Karpas-422 (cell line): ENCODE results near the gene AFF1. TPM values are rescaled to one million over a fixed set of nuclear protein-coding genes. Genes with fewer than 3 reads are reported as not detected.

ENCODE experiments used
- DNase-seq: peaks from one replicate; pipeline ENCODE4 v3.0.0-alpha.2; 2015
- H2AFZ ChIP-seq: fragments of 200-600 bp; sonication (generic); 2 replicates; pipeline ENCODE4 v1.6.1; 2014; ENCODE audit warnings: antibody characterized with exemption, low read length, mixed read lengths
- H3K27ac ChIP-seq: fragments of 200-600 bp; sonication (generic); 2 replicates; pipeline ENCODE4 v1.5.1; 2014; ENCODE audit warnings: mild to moderate bottlenecking, low read length, moderate library complexity
- H3K27me3 ChIP-seq: fragments of 200-600 bp; sonication (generic); 2 replicates; pipeline ENCODE4 v1.6.1; 2014; ENCODE audit warnings: low read length, mixed read lengths
- H3K36me3 ChIP-seq: fragments of 200-600 bp; sonication (generic); 2 replicates; pipeline ENCODE4 v1.6.1; 2014; ENCODE audit warnings: low read length, mixed read lengths; ENCODE audit not compliant: insufficient read depth
- H3K4me1 ChIP-seq: fragments of 200-600 bp; sonication (generic); 2 replicates; pipeline ENCODE4 v1.6.1; 2014; ENCODE audit warnings: mild to moderate bottlenecking, low read length, mixed read lengths
- H3K4me2 ChIP-seq: fragments of 200-600 bp; sonication (generic); 2 replicates; pipeline ENCODE4 v1.6.1; 2014; ENCODE audit warnings: low read length, low read depth, mild to moderate bottlenecking; ENCODE audit not compliant: poor library complexity, severe bottlenecking
- H3K4me3 ChIP-seq: fragments of 200-600 bp; sonication (generic); 2 replicates; pipeline ENCODE4 v1.5.1; 2014; ENCODE audit warnings: mild to moderate bottlenecking, antibody characterized with exemption, low read length, mixed read lengths
- H3K79me2 ChIP-seq: fragments of 200-600 bp; sonication (generic); 2 replicates; pipeline ENCODE4 v1.6.1; 2014; ENCODE audit warnings: mild to moderate bottlenecking, low read length, mixed read lengths
- H3K9ac ChIP-seq: fragments of 200-600 bp; sonication (generic); 2 replicates; pipeline ENCODE4 v1.6.0; 2014; ENCODE audit warnings: low read length
- H3K9me2 ChIP-seq: fragments of 200-600 bp; sonication (generic), shearing (Covaris generic); replicated peaks from 2 replicates; pipeline ENCODE4 v1.6.0; 2014; ENCODE audit warnings: mild to moderate bottlenecking, low read length, moderate library complexity; ENCODE audit not compliant: insufficient read depth
- H3K9me3 ChIP-seq: fragments of 300-700, 200-600 bp; sonication (generic); 2 replicates; pipeline ENCODE4 v1.6.1; 2014; ENCODE audit warnings: low read length, mixed read lengths
- H4K20me1 ChIP-seq: fragments of 200-600 bp; sonication (generic); 2 replicates; pipeline ENCODE4 v1.6.1; 2014; ENCODE audit warnings: mild to moderate bottlenecking, antibody characterized with exemption, low read length, low read depth; ENCODE audit not compliant: insufficient read depth
- total RNA-seq: library from RNA; depleted of rRNA; stranded (reverse); fragments of >200 nt; shearing (Covaris generic); gene quantifications from 2 replicates; pipeline ENCODE4 v1.2.3, GENCODE V29; 2014; ENCODE audit warnings: low replicate concordance

AFF1 gene
- total RNA-seq, 1 experiment from 2014 or later = 6.6 TPM

DNA sequence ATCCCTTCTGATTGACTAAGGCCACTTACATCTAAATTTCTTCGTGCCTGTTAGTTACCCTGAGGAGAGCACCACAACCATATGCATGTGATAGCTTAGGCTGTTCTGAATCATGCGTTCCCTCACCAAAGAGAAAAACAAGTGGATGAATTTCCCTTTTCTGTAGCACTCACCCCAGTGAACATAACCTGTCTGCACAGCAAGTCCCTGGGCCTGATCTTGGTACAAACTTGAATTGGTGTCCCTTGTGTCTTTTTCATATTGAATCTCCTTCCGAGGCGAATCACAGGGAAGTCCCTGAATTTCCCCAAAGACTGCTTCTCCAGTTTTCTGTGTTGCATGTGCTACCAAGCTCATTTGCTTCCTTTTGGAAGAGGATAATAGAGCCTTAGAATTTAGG, 185.2 kb downstream of the AFF1 start:
- Histone ChIP-seq H3K27ac (no peak overlapping the region), H3K9me3 (no peaks in the 10 kb centered on the region), H3K27me3 (no peaks in the 10 kb centered on the region), H3K4me3 (no peak overlapping the region), H2AFZ (no peak overlapping the region), H3K36me3 (no peaks in the 10 kb centered on the region), H3K9ac (no peak overlapping the region), H3K9me2 (no peaks in the 10 kb centered on the region), H3K79me2 (no peaks in the 10 kb centered on the region), H3K4me2 (no peak overlapping the region), H3K4me1 (no peaks in the 10 kb centered on the region), H4K20me1 (no peaks in the 10 kb centered on the region)
- no peak for DNase-seq

DNA sequence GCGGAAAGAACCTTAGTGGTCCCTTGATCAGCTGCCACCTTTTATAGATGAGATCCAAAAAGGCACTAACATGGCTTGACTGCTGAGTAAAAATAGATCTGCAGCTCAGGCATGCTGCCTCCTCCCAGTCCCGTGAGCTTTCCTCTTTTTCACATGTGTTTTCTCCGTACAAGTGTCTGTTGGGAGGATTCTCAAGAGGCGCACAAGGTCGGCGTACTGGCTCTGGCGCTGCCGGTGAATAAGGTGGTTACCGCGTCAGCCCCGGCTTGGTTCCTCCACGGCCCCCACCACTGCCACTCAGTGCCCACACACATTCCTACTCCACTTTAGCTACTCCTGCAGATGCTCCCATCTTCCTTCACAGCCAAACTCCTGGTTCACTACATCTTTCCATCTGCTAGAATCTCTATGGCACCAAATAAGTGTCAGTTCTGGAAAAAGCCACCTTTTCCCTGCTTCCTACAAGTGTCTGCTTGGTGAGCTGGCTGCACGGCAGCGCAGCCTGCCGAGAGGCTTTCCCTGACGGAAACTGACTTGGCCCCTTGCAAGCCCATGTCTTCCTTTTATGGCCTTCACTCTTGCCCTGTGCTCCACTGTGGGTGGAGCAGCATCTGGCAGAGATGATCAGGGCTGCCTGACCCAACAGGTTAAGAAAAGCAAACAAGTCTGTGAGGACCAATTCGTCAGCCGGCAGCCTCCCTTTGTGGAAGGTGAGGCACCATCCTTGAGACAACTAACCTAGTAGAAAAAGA, 185.8 kb downstream of the AFF1 start:
- no peak overlapping the region for H3K27ac ChIP-seq
- H3K4me3 ChIP-seq = no peak overlapping the region
- H4K20me1 ChIP-seq = no peaks in the 10 kb centered on the region
- no peaks in the 10 kb centered on the region for H3K36me3 ChIP-seq
- H3K79me2 ChIP-seq = no peaks in the 10 kb centered on the region
- DNase-seq = no peak
- no peaks in the 10 kb centered on the region for H3K27me3 ChIP-seq
- no peaks in the 10 kb centered on the region for H3K9me2 ChIP-seq
- no peak overlapping the region for H2AFZ ChIP-seq
- no peak overlapping the region for H3K4me2 ChIP-seq
- H3K4me1 ChIP-seq = no peaks in the 10 kb centered on the region
- no peaks in the 10 kb centered on the region for H3K9me3 ChIP-seq
- H3K9ac ChIP-seq = no peak overlapping the region

DNA sequence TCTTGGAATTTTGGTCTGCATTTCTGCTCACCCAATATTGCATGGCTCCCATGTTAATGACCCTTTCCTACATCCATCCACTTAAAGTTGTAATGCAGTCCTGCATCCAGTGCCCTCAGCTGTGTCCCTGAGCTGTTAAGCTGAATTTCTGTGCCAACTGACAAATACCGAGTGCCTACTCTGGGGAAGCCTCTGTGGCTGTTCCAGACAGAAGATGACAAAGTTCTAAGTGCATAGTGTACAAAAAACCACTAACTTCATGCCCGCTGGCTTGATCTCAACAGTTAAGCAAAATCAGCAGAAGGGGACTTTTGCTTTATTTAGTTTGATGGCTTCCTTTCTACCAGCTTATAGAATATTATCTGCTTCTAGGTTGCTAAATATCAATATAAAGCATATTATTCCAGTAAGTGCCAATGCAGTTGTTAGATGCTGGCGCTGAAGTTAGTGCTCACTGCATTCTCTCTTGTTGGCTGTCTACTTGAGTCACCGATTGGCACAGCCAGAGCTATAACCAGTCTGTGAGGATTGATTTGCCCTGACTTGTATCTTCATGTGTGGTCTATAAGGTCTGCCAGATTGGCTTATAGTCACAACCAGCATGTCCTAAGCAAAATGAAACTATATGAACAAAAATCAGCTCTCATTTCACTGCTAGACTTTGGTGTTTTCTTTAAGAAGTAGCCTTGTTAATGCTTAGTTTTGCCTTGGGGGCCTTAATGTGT, 186.7 kb downstream of the AFF1 start:
- Histone ChIP-seq H3K27ac (no peak overlapping the region), H3K4me3 (no peak overlapping the region), H3K27me3 (no peaks in the 10 kb centered on the region), H3K4me2 (no peak overlapping the region), H3K4me1 (no peaks in the 10 kb centered on the region), H2AFZ (no peak overlapping the region), H3K9me3 (no peaks in the 10 kb centered on the region), H3K9me2 (no peaks in the 10 kb centered on the region), H3K36me3 (no peaks in the 10 kb centered on the region), H3K79me2 (no peaks in the 10 kb centered on the region), H4K20me1 (no peaks in the 10 kb centered on the region), H3K9ac (no peak overlapping the region)
- no peak for DNase-seq

DNA sequence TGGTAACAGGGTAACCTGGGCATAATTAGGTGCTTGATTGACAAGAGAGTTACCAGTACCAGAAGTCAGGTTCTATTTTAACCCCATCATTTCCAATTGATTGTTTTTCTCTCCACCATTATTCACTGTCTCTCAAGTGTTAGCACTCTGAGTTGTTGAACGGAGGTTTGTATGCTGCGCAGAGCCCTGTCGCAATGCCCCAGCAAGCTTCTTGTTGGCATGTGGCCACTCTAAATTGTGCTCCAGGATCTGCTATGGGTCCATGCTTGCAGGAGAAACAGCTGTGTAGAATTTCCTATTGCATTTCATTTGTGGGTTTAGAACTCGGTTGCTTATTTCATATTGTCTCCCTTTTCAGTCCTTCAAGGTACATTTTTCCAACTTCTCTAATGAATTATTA, 187.4 kb downstream of the AFF1 start:
- Histone ChIP-seq H3K79me2 (no peaks in the 10 kb centered on the region), H3K36me3 (no peaks in the 10 kb centered on the region), H3K9me2 (no peaks in the 10 kb centered on the region)

DNA sequence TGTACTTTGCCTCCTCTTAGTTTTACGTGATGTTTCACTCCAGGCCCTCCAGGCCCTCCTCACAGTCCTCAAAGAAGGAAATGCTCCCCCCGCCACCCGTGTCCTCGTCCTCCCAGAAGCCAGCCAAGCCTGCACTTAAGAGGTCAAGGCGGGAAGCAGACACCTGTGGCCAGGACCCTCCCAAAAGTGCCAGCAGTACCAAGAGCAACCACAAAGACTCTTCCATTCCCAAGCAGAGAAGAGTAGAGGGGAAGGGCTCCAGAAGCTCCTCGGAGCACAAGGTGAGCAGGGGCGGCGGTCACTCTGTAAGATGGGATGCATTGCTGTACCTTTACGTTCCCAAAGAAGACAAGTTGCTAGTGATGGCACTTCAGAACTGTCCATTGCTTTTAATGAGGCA, 191.2 kb downstream of the AFF1 start:
- H3K4me2 ChIP-seq = no peak overlapping the region
- DNase-seq = no peak
- no peaks in the 10 kb centered on the region for H3K9me2 ChIP-seq
- H4K20me1 ChIP-seq = no peaks in the 10 kb centered on the region
- no peaks in the 10 kb centered on the region for H3K36me3 ChIP-seq
- no peaks in the 10 kb centered on the region for H3K79me2 ChIP-seq
- no peaks in the 10 kb centered on the region for H3K4me1 ChIP-seq
- no peak overlapping the region for H2AFZ ChIP-seq
- no peak overlapping the region for H3K27ac ChIP-seq
- no peak overlapping the region for H3K9ac ChIP-seq
- no peaks in the 10 kb centered on the region for H3K27me3 ChIP-seq
- no peak overlapping the region for H3K4me3 ChIP-seq
- no peaks in the 10 kb centered on the region for H3K9me3 ChIP-seq

More for the DNA sequence above, 187.4 kb downstream of the AFF1 start:
- Histone ChIP-seq H3K9ac (no peak overlapping the region), H3K4me2 (no peak overlapping the region), H3K4me1 (no peaks in the 10 kb centered on the region), H3K27me3 (no peaks in the 10 kb centered on the region), H3K4me3 (no peak overlapping the region), H3K27ac (no peak overlapping the region), H3K9me3 (no peaks in the 10 kb centered on the region), H4K20me1 (no peaks in the 10 kb centered on the region), H2AFZ (no peak overlapping the region)
- no peak for DNase-seq

DNA sequence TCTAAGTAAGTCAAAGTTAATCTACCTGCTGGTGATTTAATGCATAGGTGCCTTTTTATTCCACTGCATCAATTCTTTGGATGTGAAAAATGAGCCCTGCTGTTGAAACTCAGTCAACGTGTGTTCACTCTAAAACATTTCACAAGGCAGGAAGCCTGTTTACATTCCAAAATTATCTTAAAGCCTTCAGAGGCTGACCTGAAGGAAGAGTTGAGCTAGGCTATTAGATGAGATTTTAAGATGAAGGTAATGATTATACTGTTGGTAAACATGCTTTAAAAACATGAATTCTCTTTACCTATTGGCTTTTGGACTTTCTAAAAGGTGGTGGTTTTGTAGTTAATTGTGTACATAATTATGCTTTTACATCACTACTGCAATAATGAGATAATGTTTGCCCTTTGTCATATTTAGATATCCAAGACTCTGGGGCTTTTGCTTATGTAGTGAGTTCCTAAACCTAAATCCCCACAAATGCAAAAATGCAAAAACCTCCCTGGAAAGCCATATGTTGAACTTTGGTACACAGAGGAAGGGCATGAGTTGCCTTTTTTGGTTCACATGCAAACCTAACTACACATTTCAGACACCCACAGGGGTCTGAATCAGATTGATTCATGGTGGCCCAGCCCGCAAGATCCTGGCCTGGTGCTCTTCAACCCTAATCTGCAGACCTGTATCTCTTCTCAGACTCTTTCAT, 193.3 kb downstream of the AFF1 start:
- no peaks in the 10 kb centered on the region for H3K36me3 ChIP-seq
- H3K4me3 ChIP-seq = no peak overlapping the region
- peaks cover 7% of the 10 kb centered on the region for H3K4me1 ChIP-seq
- H3K79me2 ChIP-seq = no peaks in the 10 kb centered on the region
- no peak overlapping the region for H3K9ac ChIP-seq
- H4K20me1 ChIP-seq = no peaks in the 10 kb centered on the region
- H3K9me3 ChIP-seq = no peaks in the 10 kb centered on the region
- no peak overlapping the region for H3K27ac ChIP-seq
- no peak overlapping the region for H3K4me2 ChIP-seq
- H3K9me2 ChIP-seq = no peaks in the 10 kb centered on the region
- no peak overlapping the region for H2AFZ ChIP-seq
- DNase-seq = no peak
- no peaks in the 10 kb centered on the region for H3K27me3 ChIP-seq

DNA sequence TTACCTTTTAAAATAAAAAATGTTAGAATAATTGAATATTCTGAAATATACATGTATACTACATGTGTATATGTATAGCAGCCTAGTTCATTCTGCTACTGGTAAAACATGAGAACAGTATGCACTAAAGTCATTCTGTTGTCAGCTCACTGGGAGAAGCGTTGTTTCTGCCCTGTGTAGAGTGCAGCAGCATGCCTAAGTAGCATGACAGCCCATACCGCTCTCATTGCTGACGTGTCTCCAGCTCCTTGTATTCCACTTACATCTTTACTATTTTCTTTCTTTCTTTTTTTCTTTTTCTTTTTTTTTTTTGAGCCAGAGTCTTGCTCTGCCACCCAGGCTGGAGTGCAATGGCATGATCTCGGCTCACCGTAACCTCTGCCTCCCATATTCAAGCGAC, 194.9 kb downstream of the AFF1 start:
- Histone ChIP-seq H2AFZ (no peak overlapping the region), H3K27me3 (no peaks in the 10 kb centered on the region), H3K36me3 (no peaks in the 10 kb centered on the region), H3K4me3 (no peak overlapping the region), H3K27ac (no peak overlapping the region), H4K20me1 (no peaks in the 10 kb centered on the region), H3K9ac (no peak overlapping the region), H3K79me2 (no peaks in the 10 kb centered on the region), H3K9me2 (no peaks in the 10 kb centered on the region), H3K9me3 (no peaks in the 10 kb centered on the region), H3K4me2 (no peak overlapping the region), H3K4me1 (peaks cover 7% of the 10 kb centered on the region)
- no peak for DNase-seq

DNA sequence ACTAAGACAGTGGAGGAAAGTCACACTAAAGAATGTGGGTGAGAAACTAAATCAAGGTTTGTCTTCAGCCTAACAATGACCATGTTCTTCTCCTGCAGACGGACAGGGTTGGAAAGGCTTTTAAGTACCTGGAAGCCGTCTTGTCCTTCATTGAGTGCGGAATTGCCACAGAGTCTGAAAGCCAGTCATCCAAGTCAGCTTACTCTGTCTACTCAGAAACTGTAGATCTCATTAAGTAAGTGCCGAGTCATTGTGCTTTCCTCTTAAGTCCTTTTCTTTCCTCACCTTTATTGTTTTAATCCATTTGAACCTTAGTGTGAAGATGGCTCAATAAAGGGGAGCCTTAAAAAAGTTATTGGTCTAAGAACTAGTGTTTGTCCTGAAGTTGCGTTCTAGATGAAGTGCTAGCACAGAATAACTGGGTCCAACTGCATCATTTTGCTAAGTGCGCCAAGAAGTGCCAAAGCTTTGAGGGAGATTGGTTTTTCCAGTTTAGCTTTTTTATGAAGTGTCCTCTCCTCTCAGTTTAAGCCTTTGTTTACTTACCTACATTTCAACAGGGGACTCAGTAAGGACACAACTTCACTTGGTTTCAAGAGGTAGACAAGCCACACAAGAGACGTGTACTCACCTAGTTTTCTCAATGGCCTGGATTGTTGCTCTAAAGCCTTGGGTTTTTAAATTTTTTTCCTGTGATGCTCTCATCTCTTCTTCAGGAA, 196.3 kb downstream of the AFF1 start:
- no peak for DNase-seq
- Histone ChIP-seq H3K9me3 (no peaks in the 10 kb centered on the region), H3K27me3 (no peaks in the 10 kb centered on the region), H3K4me3 (no peak overlapping the region), H3K9me2 (no peaks in the 10 kb centered on the region), H3K4me2 (no peak overlapping the region), H3K36me3 (no peaks in the 10 kb centered on the region), H4K20me1 (no peaks in the 10 kb centered on the region), H2AFZ (no peak overlapping the region), H3K27ac (no peak overlapping the region), H3K9ac (no peak overlapping the region), H3K4me1 (peaks cover 7% of the 10 kb centered on the region), H3K79me2 (no peaks in the 10 kb centered on the region)
